Activated CD8-positive, alpha-beta memory T cell treated with anti-CD3 and anti-CD28 coated beads, Interleukin-2, amount 50 U/mL, for 24 hours (primary cell): ENCODE results near the gene CITED2.
"Not testable (repeated sequence)": the region's sequence is repeated elsewhere in the genome, so short reads cannot be mapped to it uniquely, and the experiment has no call there.

Experiments used
- DNase-seq: peaks from one replicate; pipeline ENCODE4 v3.0.0-alpha.2; 2020; ENCODE audit errors: extremely low read depth

CITED2 gene

GRCh38 chr6:139364302-139364981, 10.0 kb downstream of the CITED2 start:
- no peak for DNase-seq

GRCh38 chr6:139363797-139364196, 10.7 kb downstream of the CITED2 start:
- DNase-seq = not testable (repeated sequence)

- not testable (repeated sequence) for DNase-seq
These were observed 11.3 kb downstream of the CITED2 start for GRCh38 chr6:139363123-139363522.

- no peak for DNase-seq
These were observed 13.2 kb downstream of the CITED2 start for GRCh38 chr6:139361211-139361610.

- DNase-seq = no peak
These were observed 17.5 kb downstream of the CITED2 start for GRCh38 chr6:139356924-139357323.

GRCh38 chr6:139355777-139356445, 18.5 kb downstream of the CITED2 start:
- no peak for DNase-seq

GRCh38 chr6:139355172-139355571, 19.3 kb downstream of the CITED2 start:
- DNase-seq = no peak

- no peak for DNase-seq
These were observed 20.3 kb downstream of the CITED2 start for GRCh38 chr6:139354189-139354588.

- DNase-seq = no peak
These were observed 24.9 kb downstream of the CITED2 start for GRCh38 chr6:139349464-139350020.

- DNase-seq = no peak
These were observed 28.1 kb downstream of the CITED2 start for GRCh38 chr6:139346392-139346791.

- no peak for DNase-seq
These were observed 30.1 kb downstream of the CITED2 start for GRCh38 chr6:139344186-139344963.

GRCh38 chr6:139343052-139343750, 31.2 kb downstream of the CITED2 start:
- no peak for DNase-seq

- no peak for DNase-seq
These were observed 33.4 kb downstream of the CITED2 start for GRCh38 chr6:139341060-139341459.

GRCh38 chr6:139338795-139339194, 35.7 kb downstream of the CITED2 start:
- DNase-seq = no peak

- DNase-seq = no peak
These were observed 36.6 kb downstream of the CITED2 start for GRCh38 chr6:139337830-139338229.

- no peak for DNase-seq
These were observed 37.4 kb downstream of the CITED2 start for GRCh38 chr6:139337001-139337400.

- no peak for DNase-seq
These were observed 38.0 kb downstream of the CITED2 start for GRCh38 chr6:139336488-139336887.

- DNase-seq = no peak
These were observed 38.8 kb downstream of the CITED2 start for GRCh38 chr6:139335447-139336210.

- no peak for DNase-seq
These were observed 39.5 kb downstream of the CITED2 start for GRCh38 chr6:139334806-139335446.

GRCh38 chr6:139330826-139331500, 43.5 kb downstream of the CITED2 start:
- DNase-seq = no peak
